ENCODE data around the gene SCAF4. TPM values are rescaled to one million over a fixed set of nuclear protein-coding genes. Genes with fewer than 3 reads are reported as not detected.
A peak's percentile ranks its signal among the peaks of the same experiment; 100 is the strongest.
"Not testable (repeated sequence)": the region's sequence is repeated elsewhere in the genome, so short reads cannot be mapped to it uniquely, and the experiment has no call there.

The SCAF4 gene
- total RNA-seq, 1 experiment from 2014 or later = 7.1 TPM

GRCh38 chr21:31741116-31741515 is 9.2 kb upstream of the SCAF4 start:
- no peak for DNase-seq (ENCODE audit: low read depth)

GRCh38 chr21:31737586-31738397 is 5.9 kb upstream of the SCAF4 start:
- DNase-seq (ENCODE audit: low read depth) = not testable (repeated sequence)

- no peak for DNase-seq (ENCODE audit: low read depth)
These were observed 3.6 kb upstream of the SCAF4 start for GRCh38 chr21:31735511-31735992.

GRCh38 chr21:31733551-31734149 is 1.7 kb upstream of the SCAF4 start:
- no peak for DNase-seq (ENCODE audit: low read depth)

- DNase-seq (ENCODE audit: low read depth) = peak; percentile 33
These were observed 956 bp upstream of the SCAF4 start for GRCh38 chr21:31732597-31733550.

- DNase-seq (ENCODE audit: low read depth) = peak; percentile 35
These were observed 662 bp downstream of the SCAF4 start for GRCh38 chr21:31731056-31731856.

GRCh38 chr21:31730712-31731055 is 1.2 kb downstream of the SCAF4 start:
- DNase-seq (ENCODE audit: low read depth) = no peak

- no peak for DNase-seq (ENCODE audit: low read depth)
These were observed 2.1 kb downstream of the SCAF4 start for GRCh38 chr21:31729622-31730343.

GRCh38 chr21:31728952-31729351 is 3.0 kb downstream of the SCAF4 start:
- no peak for DNase-seq (ENCODE audit: low read depth)

- DNase-seq (ENCODE audit: low read depth) = no peak
These were observed 3.7 kb downstream of the SCAF4 start for GRCh38 chr21:31728191-31728590.

- DNase-seq (ENCODE audit: low read depth) = no peak
These were observed 4.7 kb downstream of the SCAF4 start for GRCh38 chr21:31727181-31727580.

GRCh38 chr21:31726407-31726806 is 5.5 kb downstream of the SCAF4 start:
- no peak for DNase-seq (ENCODE audit: low read depth)

- DNase-seq (ENCODE audit: low read depth) = no peak
These were observed 6.6 kb downstream of the SCAF4 start for GRCh38 chr21:31725202-31725839.

- no peak for DNase-seq (ENCODE audit: low read depth)
These were observed 7.4 kb downstream of the SCAF4 start for GRCh38 chr21:31724552-31724951.

- no peak for DNase-seq (ENCODE audit: low read depth)
These were observed 10.5 kb downstream of the SCAF4 start for GRCh38 chr21:31721381-31721780.

GRCh38 chr21:31720739-31721138 is 11.2 kb downstream of the SCAF4 start:
- no peak for DNase-seq (ENCODE audit: low read depth)

- DNase-seq (ENCODE audit: low read depth) = no peak
These were observed 11.6 kb downstream of the SCAF4 start for GRCh38 chr21:31720330-31720729.

- DNase-seq (ENCODE audit: low read depth) = no peak
These were observed 15.8 kb downstream of the SCAF4 start for GRCh38 chr21:31716106-31716505.

- DNase-seq (ENCODE audit: low read depth) = no peak
These were observed 17.1 kb downstream of the SCAF4 start for GRCh38 chr21:31714741-31715365.

All from LHCN-M2 (cell line).